NCI-H345 treated with DMSO at 0.1 percent for 48 hours (cell line): ENCODE data around the gene PLIN4.
"Not testable (repeated sequence)": the region's sequence is repeated elsewhere in the genome, so short reads cannot be mapped to it uniquely, and the experiment has no call there.

ENCODE experiments used
- DNase-seq: peaks from one replicate; lab custom pipeline; 2025; ENCODE audit not compliant: unreplicated experiment; lab: John Stamatoyannopoulos, UW

The PLIN4 gene

GRCh38 chr19:4527377-4527776, 9.1 kb upstream of the PLIN4 start:
- DNase-seq = not testable (repeated sequence)

- no peak for DNase-seq
Measured at GRCh38 chr19:4525563-4526002, 7.3 kb upstream of the PLIN4 start.

- DNase-seq = no peak
Measured at GRCh38 chr19:4524808-4525562, 6.7 kb upstream of the PLIN4 start.

GRCh38 chr19:4523306-4524110, 5.2 kb upstream of the PLIN4 start:
- DNase-seq = no peak

- DNase-seq = no peak
Measured at GRCh38 chr19:4522291-4523002, 4.2 kb upstream of the PLIN4 start.

GRCh38 chr19:4521888-4522242, 3.6 kb upstream of the PLIN4 start:
- DNase-seq = no peak

GRCh38 chr19:4521170-4521887, 3.0 kb upstream of the PLIN4 start:
- DNase-seq = no peak

GRCh38 chr19:4519521-4520277, 1.4 kb upstream of the PLIN4 start:
- DNase-seq = no peak

- no peak for DNase-seq
Measured at GRCh38 chr19:4519172-4519496, 848 bp upstream of the PLIN4 start.

GRCh38 chr19:4517451-4518057, 732 bp downstream of the PLIN4 start:
- DNase-seq = no peak

GRCh38 chr19:4516939-4517300, 1.4 kb downstream of the PLIN4 start:
- no peak for DNase-seq

- DNase-seq = no peak
Measured at GRCh38 chr19:4516199-4516938, 1.9 kb downstream of the PLIN4 start.

GRCh38 chr19:4515732-4516131, 2.6 kb downstream of the PLIN4 start:
- no peak for DNase-seq

GRCh38 chr19:4513248-4513647, 5.0 kb downstream of the PLIN4 start:
- no peak for DNase-seq

- DNase-seq = no peak
Measured at GRCh38 chr19:4512070-4512469, 6.2 kb downstream of the PLIN4 start.

- DNase-seq = no peak
Measured at GRCh38 chr19:4511300-4512054, 6.8 kb downstream of the PLIN4 start.

- DNase-seq = no peak
Measured at GRCh38 chr19:4510435-4511255, 7.6 kb downstream of the PLIN4 start.

GRCh38 chr19:4508698-4509097, 9.6 kb downstream of the PLIN4 start:
- DNase-seq = no peak
